ENCODE data around the gene PALB2. TPM values are rescaled to one million over a fixed set of nuclear protein-coding genes. Genes with fewer than 3 reads are reported as not detected.

The PALB2 gene
- total RNA-seq, 4 donors from 2014 or later, result 10.8 to 17.2 (median 14.0) TPM

GRCh38 chr16:23595246-23595950, 45.7 kb downstream of the PALB2 start:
- intact Hi-C loops (cut with DNase I), result no loop called here
- TF ChIP-seq POLR2A (IDR thresholded peaks at IDR 0.05), result no peak
- TF ChIP-seq, protein P1, sequence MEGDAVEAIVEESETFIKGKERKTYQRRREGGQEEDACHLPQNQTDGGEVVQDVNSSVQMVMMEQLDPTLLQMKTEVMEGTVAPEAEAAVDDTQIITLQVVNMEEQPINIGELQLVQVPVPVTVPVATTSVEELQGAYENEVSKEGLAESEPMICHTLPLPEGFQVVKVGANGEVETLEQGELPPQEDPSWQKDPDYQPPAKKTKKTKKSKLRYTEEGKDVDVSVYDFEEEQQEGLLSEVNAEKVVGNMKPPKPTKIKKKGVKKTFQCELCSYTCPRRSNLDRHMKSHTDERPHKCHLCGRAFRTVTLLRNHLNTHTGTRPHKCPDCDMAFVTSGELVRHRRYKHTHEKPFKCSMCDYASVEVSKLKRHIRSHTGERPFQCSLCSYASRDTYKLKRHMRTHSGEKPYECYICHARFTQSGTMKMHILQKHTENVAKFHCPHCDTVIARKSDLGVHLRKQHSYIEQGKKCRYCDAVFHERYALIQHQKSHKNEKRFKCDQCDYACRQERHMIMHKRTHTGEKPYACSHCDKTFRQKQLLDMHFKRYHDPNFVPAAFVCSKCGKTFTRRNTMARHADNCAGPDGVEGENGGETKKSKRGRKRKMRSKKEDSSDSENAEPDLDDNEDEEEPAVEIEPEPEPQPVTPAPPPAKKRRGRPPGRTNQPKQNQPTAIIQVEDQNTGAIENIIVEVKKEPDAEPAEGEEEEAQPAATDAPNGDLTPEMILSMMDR (IDR thresholded peaks at IDR 0.05), result no peak
- 22 to 32% methylated on average over 23 to 29 of the region's 34 CpGs for WGBS, 2 donors

GRCh38 chr16:23594186-23594585, 46.9 kb downstream of the PALB2 start:
- TF ChIP-seq, protein P1 (IDR thresholded peaks at IDR 0.05), result no peak
- no peak for TF ChIP-seq POLR2A (IDR thresholded peaks at IDR 0.05)
- no peak for DNase-seq

More at GRCh38 chr16:23595246-23595950, 45.7 kb downstream of the PALB2 start:
- H3K27me3 ChIP-seq, result no peaks in the 10 kb centered on the region
- H3K4me3 ChIP-seq (replicated peaks in 1 of 3), result peak overlapping the region; percentile 66 to 100 (median 69)
- peaks cover 0 to 12% of the 10 kb centered on the region in 2 donors for H3K36me3 ChIP-seq
- peaks cover 8 to 14% of the 10 kb centered on the region in 2 donors for H3K4me1 ChIP-seq
- H3K9me3 ChIP-seq, result no peaks in the 10 kb centered on the region
- peak overlapping the region; percentile 28 to 67 (median 67) for H3K27ac ChIP-seq
- no peak for DNase-seq

GRCh38 chr16:23590181-23590580, 50.9 kb downstream of the PALB2 start:
- intact Hi-C loops (cut with DNase I), result loop anchor here (5.0 kb wide), 1 partner anchor 33 kb away; the partner anchor contains the start of genes EARS2 and UBFD1

More at GRCh38 chr16:23594186-23594585, 46.9 kb downstream of the PALB2 start:
- H3K36me3 ChIP-seq, result peaks cover 4 to 17% of the 10 kb centered on the region in 2 donors
- H3K4me3 ChIP-seq (replicated peaks in 1 of 3), result no peak overlapping the region
- H3K4me1 ChIP-seq, result peaks cover 8 to 14% of the 10 kb centered on the region in 2 donors
- H3K27me3 ChIP-seq, result no peaks in the 10 kb centered on the region
- WGBS, 2 donors, result 88 to 92% methylated on average over 12 of the region's 12 CpGs
- intact Hi-C loops (cut with DNase I), result loop anchor here (5.0 kb wide), 1 partner anchor 37 kb away; the partner anchor contains the start of genes EARS2 and UBFD1
- no peak overlapping the region for H3K27ac ChIP-seq
- no peaks in the 10 kb centered on the region for H3K9me3 ChIP-seq

DNA sequence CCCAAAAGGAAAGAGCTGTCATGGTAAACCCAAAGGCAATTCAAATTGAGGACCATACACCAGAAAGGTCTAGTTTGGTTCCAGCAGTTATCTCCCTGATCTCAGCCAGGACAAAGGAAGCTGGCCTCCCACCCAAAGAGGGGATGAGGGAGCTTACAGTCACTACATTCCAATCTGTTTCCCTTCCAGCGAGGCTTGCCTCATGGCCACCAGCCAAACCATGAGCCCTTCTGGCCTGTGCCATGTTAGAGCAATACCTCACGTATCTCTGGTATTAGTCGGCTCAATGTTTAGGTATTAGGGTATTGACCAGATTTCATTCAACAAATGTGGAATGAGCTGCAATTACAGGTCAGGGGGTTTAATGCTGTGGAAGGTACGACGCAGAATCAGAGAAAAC, 53.4 kb downstream of the PALB2 start:
- TF ChIP-seq POLR2A (IDR thresholded peaks at IDR 0.05), result no peak
- TF ChIP-seq, protein P1 (IDR thresholded peaks at IDR 0.05), result no peak
- WGBS, 2 donors, result 92 to 95% methylated on average over 5 of the region's 5 CpGs
- H3K9me3 ChIP-seq, result no peaks in the 10 kb centered on the region
- H3K4me1 ChIP-seq, result no peaks in the 10 kb centered on the region
- H3K4me3 ChIP-seq (replicated peaks in 1 of 3), result no peak overlapping the region
- no peak overlapping the region for H3K27ac ChIP-seq
- no peak for DNase-seq
- H3K27me3 ChIP-seq, result no peaks in the 10 kb centered on the region
- H3K36me3 ChIP-seq, result peaks cover 21 to 42% of the 10 kb centered on the region in 2 donors
- intact Hi-C loops (cut with DNase I), result no loop called here

More at GRCh38 chr16:23590181-23590580, 50.9 kb downstream of the PALB2 start:
- peaks cover 3 to 11% of the 10 kb centered on the region in 2 donors for H3K4me1 ChIP-seq
- no peak overlapping the region for H3K27ac ChIP-seq
- H3K36me3 ChIP-seq, result peaks cover 11 to 33% of the 10 kb centered on the region in 2 donors
- DNase-seq, result no peak
- H3K4me3 ChIP-seq (replicated peaks in 1 of 3), result no peak overlapping the region
- 71 to 98% methylated on average over 3 of the region's 3 CpGs for WGBS, 2 donors
- TF ChIP-seq POLR2A (IDR thresholded peaks at IDR 0.05), result no peak
- TF ChIP-seq, protein P1 (IDR thresholded peaks at IDR 0.05), result no peak
- no peaks in the 10 kb centered on the region for H3K27me3 ChIP-seq
- H3K9me3 ChIP-seq, result no peaks in the 10 kb centered on the region
